Measurements from ENCODE around the gene CEACAM1. TPM values are rescaled to one million over a fixed set of nuclear protein-coding genes. Genes with fewer than 3 reads are reported as not detected.

CEACAM1 gene
- total and polyA plus RNA-seq, 2 of the 13 experiments (the other 11 are each of a cell fraction or from before 2014, with no cell fraction given) = 13.5 to 332 TPM

DNA sequence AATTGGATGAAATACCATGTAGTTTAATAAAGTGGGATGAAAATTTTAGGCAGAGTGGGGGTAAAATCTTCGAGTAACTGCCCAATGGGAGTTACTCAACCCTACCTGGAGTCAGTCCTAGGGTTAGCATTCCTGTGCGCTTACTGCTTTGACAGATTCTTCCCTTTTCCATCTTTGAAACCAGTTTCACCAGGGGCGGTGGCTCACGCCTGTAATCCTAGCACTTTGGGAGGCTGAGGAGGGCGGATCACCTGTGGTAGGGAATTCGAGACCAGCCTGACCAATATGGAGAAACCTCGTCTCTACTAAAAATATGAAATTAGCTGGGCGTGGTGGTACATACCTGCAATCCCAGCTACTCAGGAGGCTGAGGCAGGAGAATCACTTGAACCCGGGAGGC, 48.5 kb downstream of the CEACAM1 start:
- in situ Hi-C loops (cut with HindIII; ENCODE audit: extremely low pct_ligation_motif_present, low pct_unique_long_range_greater_than_20kb) = no loop called here
- H3K4me3 ChIP-seq (replicated peaks in 1 of 3; ENCODE audit: insufficient read depth in 1 of 3, low read depth in 2 of 3, low read length in 3 of 3) = no peak overlapping the region
- peaks cover 59% of the 10 kb centered on the region for H3K4me1 ChIP-seq (ENCODE audit: insufficient read depth, low read length)
- no peak for TF ChIP-seq SMYD3 (CRISPR knock-in tag; IDR thresholded peaks at IDR 0.05)
- no peak for TF ChIP-seq TBP (CRISPR knock-in tag; IDR thresholded peaks at IDR 0.05)
- TF ChIP-seq, protein P1, sequence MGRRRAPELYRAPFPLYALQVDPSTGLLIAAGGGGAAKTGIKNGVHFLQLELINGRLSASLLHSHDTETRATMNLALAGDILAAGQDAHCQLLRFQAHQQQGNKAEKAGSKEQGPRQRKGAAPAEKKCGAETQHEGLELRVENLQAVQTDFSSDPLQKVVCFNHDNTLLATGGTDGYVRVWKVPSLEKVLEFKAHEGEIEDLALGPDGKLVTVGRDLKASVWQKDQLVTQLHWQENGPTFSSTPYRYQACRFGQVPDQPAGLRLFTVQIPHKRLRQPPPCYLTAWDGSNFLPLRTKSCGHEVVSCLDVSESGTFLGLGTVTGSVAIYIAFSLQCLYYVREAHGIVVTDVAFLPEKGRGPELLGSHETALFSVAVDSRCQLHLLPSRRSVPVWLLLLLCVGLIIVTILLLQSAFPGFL (CRISPR knock-in tag; IDR thresholded peaks at IDR 0.05) = no peak
- TF ChIP-seq ZNF225 (CRISPR knock-in tag; IDR thresholded peaks at IDR 0.05) = no peak
- no peak for TF ChIP-seq ZNF570 (CRISPR knock-in tag; IDR thresholded peaks at IDR 0.05; ENCODE audit: borderline replicate concordance)
- TF ChIP-seq ZNF552 (CRISPR knock-in tag; IDR thresholded peaks at IDR 0.05; ENCODE audit: borderline replicate concordance) = no peak
- no peak for TF ChIP-seq ZNF549 (CRISPR knock-in tag; IDR thresholded peaks at IDR 0.05)
- no peak for TF ChIP-seq TSC22D2 (CRISPR knock-in tag; IDR thresholded peaks at IDR 0.05; ENCODE audit: borderline replicate concordance)
- TF ChIP-seq TMF1 (CRISPR knock-in tag; IDR thresholded peaks at IDR 0.05; ENCODE audit: low read depth) = no peak
- TF ChIP-seq HNRNPLL (IDR thresholded peaks at IDR 0.05; ENCODE audit: low read depth, low read length, poor library complexity, severe bottlenecking) = no peak
- no peak for TF ChIP-seq ZNF33A (CRISPR knock-in tag; IDR thresholded peaks at IDR 0.05; ENCODE audit: borderline replicate concordance)
- TF ChIP-seq, protein P2, sequence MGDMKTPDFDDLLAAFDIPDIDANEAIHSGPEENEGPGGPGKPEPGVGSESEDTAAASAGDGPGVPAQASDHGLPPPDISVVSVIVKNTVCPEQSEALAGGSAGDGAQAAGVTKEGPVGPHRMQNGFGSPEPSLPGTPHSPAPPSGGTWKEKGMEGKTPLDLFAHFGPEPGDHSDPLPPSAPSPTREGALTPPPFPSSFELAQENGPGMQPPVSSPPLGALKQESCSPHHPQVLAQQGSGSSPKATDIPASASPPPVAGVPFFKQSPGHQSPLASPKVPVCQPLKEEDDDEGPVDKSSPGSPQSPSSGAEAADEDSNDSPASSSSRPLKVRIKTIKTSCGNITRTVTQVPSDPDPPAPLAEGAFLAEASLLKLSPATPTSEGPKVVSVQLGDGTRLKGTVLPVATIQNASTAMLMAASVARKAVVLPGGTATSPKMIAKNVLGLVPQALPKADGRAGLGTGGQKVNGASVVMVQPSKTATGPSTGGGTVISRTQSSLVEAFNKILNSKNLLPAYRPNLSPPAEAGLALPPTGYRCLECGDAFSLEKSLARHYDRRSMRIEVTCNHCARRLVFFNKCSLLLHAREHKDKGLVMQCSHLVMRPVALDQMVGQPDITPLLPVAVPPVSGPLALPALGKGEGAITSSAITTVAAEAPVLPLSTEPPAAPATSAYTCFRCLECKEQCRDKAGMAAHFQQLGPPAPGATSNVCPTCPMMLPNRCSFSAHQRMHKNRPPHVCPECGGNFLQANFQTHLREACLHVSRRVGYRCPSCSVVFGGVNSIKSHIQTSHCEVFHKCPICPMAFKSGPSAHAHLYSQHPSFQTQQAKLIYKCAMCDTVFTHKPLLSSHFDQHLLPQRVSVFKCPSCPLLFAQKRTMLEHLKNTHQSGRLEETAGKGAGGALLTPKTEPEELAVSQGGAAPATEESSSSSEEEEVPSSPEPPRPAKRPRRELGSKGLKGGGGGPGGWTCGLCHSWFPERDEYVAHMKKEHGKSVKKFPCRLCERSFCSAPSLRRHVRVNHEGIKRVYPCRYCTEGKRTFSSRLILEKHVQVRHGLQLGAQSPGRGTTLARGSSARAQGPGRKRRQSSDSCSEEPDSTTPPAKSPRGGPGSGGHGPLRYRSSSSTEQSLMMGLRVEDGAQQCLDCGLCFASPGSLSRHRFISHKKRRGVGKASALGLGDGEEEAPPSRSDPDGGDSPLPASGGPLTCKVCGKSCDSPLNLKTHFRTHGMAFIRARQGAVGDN (CRISPR knock-in tag; IDR thresholded peaks at IDR 0.05) = no peak
- TF ChIP-seq ZFYVE20 (CRISPR knock-in tag; IDR thresholded peaks at IDR 0.05; ENCODE audit: borderline replicate concordance, low read depth) = no peak
- TF ChIP-seq ZNF768 (CRISPR knock-in tag; IDR thresholded peaks at IDR 0.05) = no peak
- TF ChIP-seq ATF7-NPFF (CRISPR knock-in tag; IDR thresholded peaks at IDR 0.05; ENCODE audit: low read depth) = no peak
- no peaks in the 10 kb centered on the region for H3K27me3 ChIP-seq (ENCODE audit: control insufficient read depth in 1 of 2, insufficient read depth in 2 of 2, low read length in 2 of 2)
- FAIRE-seq = no peak
- H3K4me2 ChIP-seq (ENCODE audit: low read depth, low read length) = no peak overlapping the region
- no peaks in the 10 kb centered on the region for H3K36me3 ChIP-seq (replicated peaks in 1 of 2; ENCODE audit: control insufficient read depth in 1 of 2, insufficient read depth in 2 of 2, low read length in 2 of 2)
- no peak overlapping the region for H3K9ac ChIP-seq (ENCODE audit: insufficient read depth, low read depth, low read length)
- H3K27ac ChIP-seq (ENCODE audit: extremely low read length, insufficient read depth, low read length) = no peak overlapping the region
- no TSS peak for BruUV-seq (replicated peaks)
- CTCF ChIA-PET (ENCODE audit: low intra/inter-chr PET ratio, low total read pairs) = no interaction called here
- no peaks in the 10 kb centered on the region for H3K79me2 ChIP-seq (ENCODE audit: insufficient read depth, low read length)
- no peak for DNase-seq (ENCODE audit: low spot score)
- WGBS (ENCODE audit: low lambda C conversion rate) = 96% methylated on average over 9 of the region's 9 CpGs
- POLR2A ChIA-PET = interaction anchor here (1.0 to 1.9 kb wide), 3 partner anchors 9 to 48 kb away, joined by 8 to 9 read pairs (median 9); partner anchors contain the start of gene CEACAM1
- H3K9me3 ChIP-seq (ENCODE audit: low read length) = no peaks in the 10 kb centered on the region
- no peak overlapping the region for H2AFZ ChIP-seq (ENCODE audit: low read length)
- no peaks in the 10 kb centered on the region for H4K20me1 ChIP-seq (ENCODE audit: insufficient read depth, low read length)
- intact Hi-C loops (cut with micrococcal nuclease; ENCODE audit: unreplicated experiment) = loop anchor here (2.0 kb wide), 2 partner anchors 19 to 49 kb away; partner anchors contain the start of gene CEACAM1
- no peak for ATAC-seq

All from HepG2 (cell line).